Subcutaneous abdominal adipose tissue (tissue), 5 donors: ENCODE measurements around the gene COG5.
"Not testable (repeated sequence)": the region's sequence is repeated elsewhere in the genome, so short reads cannot be mapped to it uniquely, and the experiment has no call there.

Experiments used
- H3K27ac ChIP-seq: one replicate; pipeline ENCODE4 v1.7.0; 2013; ENCODE audit warnings: low read depth, mild to moderate bottlenecking, inconsistent platforms, low read length, moderate library complexity
- H3K27me3 ChIP-seq, 5 donors: one replicate each; pipeline ENCODE4 v1.7.0; 2013; ENCODE audit warnings: low read length in 5 of 5, inconsistent platforms in 1 of 5; ENCODE audit not compliant: control insufficient read depth in 5 of 5, insufficient read depth in 4 of 5
- H3K36me3 ChIP-seq, 5 donors: one replicate each; pipeline ENCODE4 v1.7.0; 2013; ENCODE audit warnings: low read length in 5 of 5; ENCODE audit not compliant: control insufficient read depth in 5 of 5, insufficient read depth in 5 of 5
- H3K4me1 ChIP-seq, 5 donors: one replicate each; pipeline ENCODE4 v1.7.0; 2013; ENCODE audit warnings: low read length in 5 of 5, mild to moderate bottlenecking in 3 of 5, moderate library complexity in 1 of 5; ENCODE audit not compliant: control insufficient read depth in 5 of 5, insufficient read depth in 5 of 5
- H3K4me3 ChIP-seq, 5 donors: one replicate each; pipeline ENCODE4 v1.7.0; 2013; ENCODE audit warnings: low read length in 5 of 5, low read depth in 1 of 5
- H3K9ac ChIP-seq, 5 donors: one replicate each; pipeline ENCODE4 v1.7.0; 2013; ENCODE audit warnings: low read length in 5 of 5, mild to moderate bottlenecking in 4 of 5, moderate library complexity in 3 of 5
- H3K9me3 ChIP-seq, 5 donors: one replicate each; pipeline ENCODE4 v1.7.0; 2013; ENCODE audit warnings: low read length in 5 of 5; ENCODE audit not compliant: control insufficient read depth in 5 of 5
- donor health status: healthy.
- donor health status: healthy.
- donor health status: healthy.
- donor health status: healthy.
- donor health status: healthy.

COG5 gene

GRCh38 chr7:107555893-107556292 is 7.8 kb downstream of the COG5 start:
- H3K4me3 ChIP-seq, result no peak overlapping the region
- H3K36me3 ChIP-seq, result peaks cover 9 to 39% (median 26%) of the 10 kb centered on the region in 5 donors
- no peak overlapping the region for H3K9ac ChIP-seq
- H3K27me3 ChIP-seq, result no peaks in the 10 kb centered on the region
- no peaks in the 10 kb centered on the region for H3K9me3 ChIP-seq
- H3K4me1 ChIP-seq, result peaks cover 0 to 16% (median 13%) of the 10 kb centered on the region in 5 donors
- no peak overlapping the region for H3K27ac ChIP-seq

- no peak overlapping the region for H3K27ac ChIP-seq
- H3K4me3 ChIP-seq, result no peak overlapping the region
- no peak overlapping the region for H3K9ac ChIP-seq
- H3K9me3 ChIP-seq, result no peaks in the 10 kb centered on the region
- no peaks in the 10 kb centered on the region for H3K4me1 ChIP-seq
- no peaks in the 10 kb centered on the region for H3K27me3 ChIP-seq
- H3K36me3 ChIP-seq, result peaks cover 7 to 44% (median 29%) of the 10 kb centered on the region in 5 donors
Observed at GRCh38 chr7:107551936-107552335, 11.8 kb downstream of the COG5 start.

GRCh38 chr7:107544848-107545591 is 18.7 kb downstream of the COG5 start:
- Histone ChIP-seq H3K9me3 (peaks cover 2 to 14% (median 4%) of the 10 kb centered on the region in 5 donors), H3K27ac (no peak overlapping the region), H3K9ac (no peak overlapping the region), H3K4me3 (no peak overlapping the region), H3K36me3 (peaks cover 20 to 44% (median 26%) of the 10 kb centered on the region in 5 donors), H3K4me1 (no peaks in the 10 kb centered on the region), H3K27me3 (no peaks in the 10 kb centered on the region)

- peaks cover 26 to 52% (median 31%) of the 10 kb centered on the region in 5 donors for H3K36me3 ChIP-seq
Observed at GRCh38 chr7:107543338-107543993, 20.3 kb downstream of the COG5 start.

GRCh38 chr7:107538001-107538400 is 25.7 kb downstream of the COG5 start:
- Histone ChIP-seq H3K4me3 (no peak overlapping the region), H3K36me3 (peaks cover 4 to 12% (median 8%) of the 10 kb centered on the region in 5 donors), H3K9me3 (peaks cover 0 to 2% (median 0%) of the 10 kb centered on the region in 5 donors), H3K27me3 (no peaks in the 10 kb centered on the region), H3K9ac (no peak overlapping the region), H3K27ac (no peak overlapping the region), H3K4me1 (no peaks in the 10 kb centered on the region)

More at GRCh38 chr7:107543338-107543993, 20.3 kb downstream of the COG5 start:
- no peak overlapping the region for H3K4me3 ChIP-seq
- H3K4me1 ChIP-seq, result no peaks in the 10 kb centered on the region
- H3K27me3 ChIP-seq, result no peaks in the 10 kb centered on the region
- no peak overlapping the region for H3K27ac ChIP-seq
- H3K9ac ChIP-seq, result no peak overlapping the region
- peaks cover 2 to 14% (median 4%) of the 10 kb centered on the region in 5 donors for H3K9me3 ChIP-seq

- H3K27me3 ChIP-seq, H3K9me3 ChIP-seq, H3K4me1 ChIP-seq, H3K4me3 ChIP-seq, H3K27ac ChIP-seq, H3K9ac ChIP-seq: not testable (repeated sequence)
- peaks cover 4 to 11% (median 8%) of the 10 kb centered on the region in 5 donors for H3K36me3 ChIP-seq
Observed at GRCh38 chr7:107537228-107537627, 26.5 kb downstream of the COG5 start.

GRCh38 chr7:107534139-107534538 is 29.6 kb downstream of the COG5 start:
- Histone ChIP-seq H3K36me3 (peaks cover 0 to 7% (median 4%) of the 10 kb centered on the region in 5 donors), H3K9me3 (peaks cover 0 to 2% (median 0%) of the 10 kb centered on the region in 5 donors)

GRCh38 chr7:107530751-107531150 is 33.0 kb downstream of the COG5 start:
- Histone ChIP-seq H3K9ac (no peak overlapping the region), H3K36me3 (peaks cover 0 to 8% (median 3%) of the 10 kb centered on the region in 5 donors), H3K27me3 (no peaks in the 10 kb centered on the region), H3K27ac (no peak overlapping the region), H3K4me3 (no peak overlapping the region), H3K9me3 (peaks cover 0 to 2% (median 0%) of the 10 kb centered on the region in 5 donors), H3K4me1 (no peaks in the 10 kb centered on the region)

More at GRCh38 chr7:107534139-107534538, 29.6 kb downstream of the COG5 start:
- no peak overlapping the region for H3K4me3 ChIP-seq
- H3K4me1 ChIP-seq, result no peaks in the 10 kb centered on the region
- no peaks in the 10 kb centered on the region for H3K27me3 ChIP-seq
- H3K27ac ChIP-seq, result no peak overlapping the region
- H3K9ac ChIP-seq, result no peak overlapping the region

GRCh38 chr7:107528461-107528860 is 35.3 kb downstream of the COG5 start:
- Histone ChIP-seq H3K27ac (no peak overlapping the region), H3K9ac (no peak overlapping the region)

GRCh38 chr7:107527196-107527595 is 36.5 kb downstream of the COG5 start:
- Histone ChIP-seq H3K4me3 (no peak overlapping the region), H3K27me3 (no peaks in the 10 kb centered on the region), H3K36me3 (peaks cover 0 to 9% (median 3%) of the 10 kb centered on the region in 5 donors), H3K9ac (no peak overlapping the region), H3K4me1 (no peaks in the 10 kb centered on the region), H3K9me3 (no peaks in the 10 kb centered on the region), H3K27ac (no peak overlapping the region)

More at GRCh38 chr7:107528461-107528860, 35.3 kb downstream of the COG5 start:
- Histone ChIP-seq H3K27me3 (no peaks in the 10 kb centered on the region), H3K36me3 (peaks cover 0 to 9% (median 3%) of the 10 kb centered on the region in 5 donors), H3K9me3 (no peaks in the 10 kb centered on the region), H3K4me3 (no peak overlapping the region), H3K4me1 (no peaks in the 10 kb centered on the region)
